Keratinocyte (primary cell): ENCODE data around the gene PSMB11. TPM values are rescaled to one million over a fixed set of nuclear protein-coding genes. Genes with fewer than 3 reads are reported as not detected.

Experiments
- DNase-seq: peaks from one replicate; pipeline ENCODE4 v3.0.0-alpha.2; 2011; ENCODE audit warnings: low read depth, missing footprints, low spot score
- FAIRE-seq: peaks from 2 replicates; lab custom pipeline; 2011; peaks lifted over from hg19 to GRCh38; lab: Jason Lieb, UNC
- H2AFZ ChIP-seq: 2 replicates; pipeline ENCODE4 v1.6.0; 2012; ENCODE audit warnings: low read length, control low read depth, inconsistent platforms; ENCODE audit not compliant: control insufficient read depth
- H3K27ac ChIP-seq: 2 replicates; pipeline ENCODE4 v1.5.1; 2011; ENCODE audit warnings: low read length; ENCODE audit not compliant: control insufficient read depth, insufficient read depth
- H3K27me3 ChIP-seq: 3 replicates; pipeline ENCODE4 v1.6.0; 2011; ENCODE audit warnings: low read length; ENCODE audit not compliant: control insufficient read depth, insufficient read depth; ENCODE audit errors: extremely low read depth
- H3K36me3 ChIP-seq, 2 experiments: 2 replicates in 1 of 2; 3 replicates in 1 of 2; pipeline ENCODE4 v1.5.1; 2011; ENCODE audit warnings: low read length in 2 of 2, mild to moderate bottlenecking in 1 of 2; ENCODE audit not compliant: control insufficient read depth in 2 of 2, insufficient read depth in 2 of 2; ENCODE audit errors: extremely low read depth in 1 of 2
- H3K4me1 ChIP-seq: 3 replicates; pipeline ENCODE4 v1.5.1; 2011; ENCODE audit warnings: low read length; ENCODE audit not compliant: control insufficient read depth, insufficient read depth; ENCODE audit errors: extremely low read depth
- H3K4me2 ChIP-seq: 3 replicates; pipeline ENCODE4 v1.6.0; 2011; ENCODE audit warnings: low read depth, low read length; ENCODE audit not compliant: control insufficient read depth, insufficient read depth; ENCODE audit errors: extremely low read depth
- H3K4me3 ChIP-seq, 3 experiments: fragments of 200-600 bp in 1 of 3; sonication (generic) in 1 of 3; 2 replicates in 2 of 3; 3 replicates in 1 of 3; pipeline ENCODE4 v1.5.1; 2011 to 2016; ENCODE audit warnings: low read length in 3 of 3, mild to moderate bottlenecking in 3 of 3, control low read depth in 2 of 3, inconsistent platforms in 1 of 3, low read depth in 1 of 3, mixed read lengths in 1 of 3, mixed run types in 1 of 3, moderate library complexity in 1 of 3; ENCODE audit not compliant: control insufficient read depth in 2 of 3, insufficient read depth in 2 of 3; ENCODE audit errors: extremely low read depth in 1 of 3
- H3K79me2 ChIP-seq: 2 replicates; pipeline ENCODE4 v1.6.0; 2012; ENCODE audit warnings: low read length; ENCODE audit not compliant: control insufficient read depth, insufficient read depth
- H3K9ac ChIP-seq: 3 replicates; pipeline ENCODE4 v1.6.0; 2011; ENCODE audit warnings: low read length; ENCODE audit not compliant: control insufficient read depth, insufficient read depth; ENCODE audit errors: extremely low read depth
- H3K9me1 ChIP-seq: 3 replicates; pipeline ENCODE4 v1.6.0; 2011; ENCODE audit warnings: low read length; ENCODE audit not compliant: control insufficient read depth, insufficient read depth; ENCODE audit errors: extremely low read depth
- H3K9me3 ChIP-seq: 2 replicates; pipeline ENCODE4 v1.5.1; 2012; ENCODE audit warnings: low read depth, low read length; ENCODE audit not compliant: control insufficient read depth
- H4K20me1 ChIP-seq: 3 replicates; pipeline ENCODE4 v1.6.0; 2011; ENCODE audit warnings: low read length; ENCODE audit not compliant: control insufficient read depth, insufficient read depth; ENCODE audit errors: extremely low read depth
- CTCF ChIP-seq, 3 experiments: IDR thresholded peaks in 1 of 3; conservative IDR thresholded peaks in 1 of 3; optimal IDR thresholded peaks in 1 of 3; 2 replicates in 2 of 3; 3 replicates in 1 of 3; pipeline versions ENCODE3 to v1.5.1; 2011; ENCODE audit warnings: low read length in 3 of 3, mild to moderate bottlenecking in 3 of 3, moderate library complexity in 2 of 3, control low read depth in 1 of 3, inconsistent platforms in 1 of 3; ENCODE audit not compliant: insufficient read depth in 2 of 3; ENCODE audit errors: extremely low read depth in 1 of 3
- EZH2 ChIP-seq: IDR thresholded peaks from one replicate; pipeline ENCODE4 v1.6.1; 2012; ENCODE audit warnings: inconsistent platforms, mild to moderate bottlenecking, low read length, moderate library complexity
- dilution Hi-C: fragments of 300-500 bp; cut with MboI; formaldehyde crosslinking; loops from one replicate; pipeline ENCODE4 v1.7.0; 2020; ENCODE audit warnings: low sequenced_read_pairs; ENCODE audit not compliant: extremely low pct_ligation_motif_present
- polyA plus RNA-seq, 5 experiments: library from polyadenylated mRNA; depleted of rRNA in 3 of 5; stranded (reverse) in 3 of 5; stranded (forward) in 1 of 5; unstranded in 1 of 5; fragments of >200 nt; gene quantifications; 1 replicate in 1 of 5; 2 replicates in 3 of 5; 3 replicates in 1 of 5; pipeline versions ENCODE4 v1.2.1 to v1.2.3, GENCODE V29; 2011 to 2012; ENCODE audit warnings: missing spikeins in 2 of 5, low read depth in 1 of 5, low replicate concordance in 1 of 5

The PSMB11 gene
- polyA plus RNA-seq, 1 donor (not counting 4 experiments of a cell fraction or from before 2014, with no cell fraction given): not detected

DNA sequence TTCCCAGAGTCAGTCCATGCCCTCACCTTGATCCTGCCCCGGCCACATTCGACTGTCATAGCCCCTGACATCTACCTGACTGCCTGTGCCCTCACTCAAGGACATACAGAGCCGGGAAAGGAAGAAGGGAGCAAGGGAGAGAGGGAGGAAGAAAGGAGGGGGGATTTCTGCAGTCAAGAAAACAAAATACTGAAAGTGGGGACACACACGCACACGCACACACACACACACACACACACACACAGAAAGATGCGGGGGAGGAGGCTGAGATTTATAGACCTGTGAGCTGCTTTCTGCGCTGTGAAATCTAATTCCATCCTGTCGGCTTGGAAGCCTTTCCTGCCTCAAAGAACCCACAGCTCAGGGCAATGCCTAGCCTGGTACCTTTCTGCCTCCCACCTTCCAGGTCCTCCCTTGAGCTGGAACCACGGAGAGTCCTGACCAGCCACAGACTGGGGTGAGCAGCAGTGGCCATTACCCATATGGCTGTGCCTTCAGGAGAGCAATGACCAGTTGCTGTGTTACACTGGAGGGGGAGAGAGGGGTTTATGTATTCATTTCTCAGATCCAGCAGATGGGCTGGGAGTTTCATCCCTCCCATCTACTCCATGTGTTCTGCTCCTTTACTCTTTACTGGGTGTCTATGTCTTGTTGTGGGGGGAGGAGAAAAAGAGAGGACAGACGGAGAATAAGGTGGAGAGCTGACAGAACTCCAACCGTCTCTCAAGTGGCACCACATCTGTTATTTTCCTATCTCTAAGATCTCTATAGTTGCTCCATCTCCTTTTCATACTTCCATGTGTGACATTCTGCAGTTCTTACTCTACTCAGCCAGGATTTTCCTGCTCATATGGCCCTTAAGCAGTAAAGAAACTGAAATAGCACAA is 45.0 kb upstream of the PSMB11 start:
- DNase-seq: no peak
- no peaks in the 10 kb centered on the region for H3K9me1 ChIP-seq

DNA sequence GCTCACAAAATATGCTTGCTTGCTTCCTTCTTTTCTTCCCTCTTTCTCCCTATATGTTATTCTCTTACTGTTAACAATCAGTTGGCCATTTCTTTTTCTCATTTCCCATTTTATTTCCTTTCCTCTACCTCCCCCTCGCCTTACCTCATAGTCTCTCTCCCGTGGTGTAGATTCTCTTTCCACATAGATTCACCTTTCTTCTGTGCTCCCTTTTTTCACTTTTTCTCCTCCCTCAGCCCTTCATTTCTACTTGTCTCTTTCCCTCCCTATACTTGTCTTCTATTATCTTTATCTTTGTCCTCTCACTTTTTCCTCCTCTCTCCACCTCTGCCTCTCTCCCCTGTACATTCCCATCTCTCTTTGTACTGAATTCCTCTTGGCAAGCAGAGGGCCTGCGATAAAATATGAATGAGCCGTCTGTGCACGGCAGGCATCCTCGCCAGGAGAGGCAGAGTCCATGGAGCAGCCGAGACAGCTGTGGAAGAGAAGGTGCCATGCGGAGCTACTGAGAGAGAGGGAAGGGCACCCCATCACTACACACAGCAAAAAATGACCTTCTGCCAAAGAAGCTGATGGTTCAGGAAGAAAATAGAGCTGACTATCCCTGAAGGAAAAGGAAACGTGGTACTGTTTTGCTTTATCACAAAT is 44.2 kb upstream of the PSMB11 start:
- Histone ChIP-seq H4K20me1 (no peaks in the 10 kb centered on the region), H3K4me3 (no peak overlapping the region), H3K27me3 (no peaks in the 10 kb centered on the region), H3K4me2 (no peak overlapping the region), H3K9me3 (no peaks in the 10 kb centered on the region), H2AFZ (no peak overlapping the region), H3K27ac (no peak overlapping the region), H3K79me2 (no peaks in the 10 kb centered on the region), H3K4me1 (peaks cover 6% of the 10 kb centered on the region), H3K36me3 (peaks cover 3 to 4% of the 10 kb centered on the region in 2 experiments), H3K9me1 (no peaks in the 10 kb centered on the region), H3K9ac (no peak overlapping the region)
- dilution Hi-C loops: no loop called here
- no peak for DNase-seq
- TF ChIP-seq EZH2: no peak
- TF ChIP-seq CTCF (optimal IDR thresholded peaks at IDR 0.05 in 1 of 3, IDR thresholded peaks at IDR 0.05 in 1 of 3, conservative IDR thresholded peaks at IDR 0.05 in 1 of 3; ENCODE audit: extremely low read depth in 1 of 3, insufficient read depth in 2 of 3, low read length in 3 of 3): no peak
- no peak for FAIRE-seq

More for the DNA sequence above, 45.0 kb upstream of the PSMB11 start:
- H3K9me3 ChIP-seq: no peaks in the 10 kb centered on the region
- dilution Hi-C loops: no loop called here
- no peak for FAIRE-seq
- H3K4me1 ChIP-seq: peaks cover 6% of the 10 kb centered on the region
- peaks cover 3 to 4% of the 10 kb centered on the region in 2 experiments for H3K36me3 ChIP-seq
- H3K4me3 ChIP-seq: no peak overlapping the region
- H3K9ac ChIP-seq: no peak overlapping the region
- TF ChIP-seq EZH2 (no peak), CTCF (optimal IDR thresholded peaks at IDR 0.05 in 1 of 3, IDR thresholded peaks at IDR 0.05 in 1 of 3, conservative IDR thresholded peaks at IDR 0.05 in 1 of 3; ENCODE audit: extremely low read depth in 1 of 3, insufficient read depth in 2 of 3, low read length in 3 of 3) (no peak)
- no peak overlapping the region for H3K27ac ChIP-seq
- H3K79me2 ChIP-seq: no peaks in the 10 kb centered on the region
- no peaks in the 10 kb centered on the region for H3K27me3 ChIP-seq
- no peak overlapping the region for H3K4me2 ChIP-seq
- H4K20me1 ChIP-seq: no peaks in the 10 kb centered on the region
- H2AFZ ChIP-seq: no peak overlapping the region
